Hippocampal formation (tissue), 2 donors: ENCODE measurements around the gene FUT3.
"Not testable (repeated sequence)": the region's sequence is repeated elsewhere in the genome, so short reads cannot be mapped to it uniquely, and the experiment has no call there.

Experiments used
- DNase-seq, 2 donors: peaks; one replicate each; lab custom pipeline; 2025; lab: John Stamatoyannopoulos, UW

FUT3 gene

DNA sequence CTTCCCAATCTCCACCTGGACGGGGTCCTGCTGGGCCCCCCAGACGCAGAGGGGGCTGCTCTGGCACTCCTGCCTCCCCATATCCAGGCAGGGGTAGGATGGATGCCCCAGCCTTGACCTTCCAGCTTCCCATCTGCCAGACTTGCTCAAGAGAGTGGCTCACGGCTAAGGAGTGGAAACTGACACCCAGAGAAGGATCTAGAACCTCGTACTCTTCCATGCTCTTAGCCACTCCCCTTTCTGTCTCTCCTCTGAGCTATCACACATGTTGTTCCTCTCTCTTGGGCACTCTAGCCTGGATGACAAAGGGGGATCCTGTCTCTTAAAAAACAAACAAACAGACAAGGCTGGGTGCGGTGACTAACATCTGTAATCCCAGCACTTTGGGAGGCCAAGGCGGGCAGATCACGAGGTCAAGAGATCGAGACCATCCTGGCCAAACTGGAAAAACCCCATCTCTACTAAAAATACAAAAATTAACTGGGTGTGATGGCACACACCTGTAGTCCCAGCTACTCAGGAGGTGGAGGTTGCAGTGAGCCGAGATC is 31.2 kb upstream of the FUT3 start:
- no peak for DNase-seq

DNA sequence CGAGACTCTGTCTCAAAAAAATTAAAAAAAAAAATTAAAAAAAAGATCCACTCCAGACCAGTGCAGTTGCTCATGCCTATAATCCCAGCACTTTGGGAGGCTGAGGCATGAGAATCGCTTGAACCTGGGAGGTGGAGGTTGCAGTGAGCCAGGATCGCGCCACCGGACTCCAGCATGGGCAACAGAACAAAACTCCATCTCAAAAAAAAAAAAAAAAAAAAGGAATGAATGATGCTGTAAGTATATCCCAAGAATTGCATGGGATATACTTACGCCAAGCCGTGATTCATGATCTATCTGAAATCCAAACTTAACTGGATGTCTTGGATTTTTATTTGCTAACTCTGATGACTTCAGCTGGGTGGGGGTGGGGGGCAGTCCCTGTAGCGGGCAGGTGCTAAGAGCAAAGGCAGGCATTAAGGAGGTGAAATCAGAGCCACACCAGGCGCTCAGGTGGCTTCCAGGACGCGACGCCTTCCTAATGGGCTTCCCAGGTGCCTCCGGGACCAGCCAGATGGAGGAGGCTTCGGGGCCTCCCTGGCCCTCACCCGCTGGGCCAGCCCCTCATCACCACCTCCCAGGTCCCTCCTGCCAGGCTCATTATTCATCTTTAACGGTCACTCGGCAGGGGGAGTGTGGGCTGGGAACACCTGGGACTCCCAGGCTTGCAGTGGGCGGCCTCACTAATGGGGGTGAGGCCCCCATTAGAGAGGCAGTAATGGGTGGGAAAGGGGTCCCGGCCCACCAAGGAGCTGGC is 30.5 kb upstream of the FUT3 start:
- DNase-seq = no peak

DNA sequence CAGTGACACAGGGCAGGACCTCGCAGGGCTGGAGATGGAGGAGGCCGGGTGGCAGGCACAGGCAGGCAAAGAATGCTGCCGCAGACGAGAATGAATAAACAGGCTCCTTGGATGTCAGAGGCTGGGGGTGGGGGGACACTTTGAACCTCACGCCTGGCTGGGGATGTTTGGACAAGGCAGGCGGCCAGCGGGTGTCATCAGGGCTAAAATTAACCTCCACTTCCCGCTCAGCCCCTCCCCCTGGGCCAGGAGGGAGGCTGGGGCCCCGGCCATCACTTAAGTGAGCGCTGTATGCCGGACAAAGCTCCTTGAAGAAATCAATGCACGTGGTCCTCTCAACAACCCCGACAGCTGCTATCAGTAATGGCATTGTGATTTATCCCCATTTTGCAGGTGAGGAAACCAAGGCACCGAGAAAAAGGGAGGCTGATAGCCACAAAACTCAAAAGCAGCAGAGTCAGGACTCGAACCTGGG is 29.4 kb upstream of the FUT3 start:
- DNase-seq = peak in 1 of 2 donors; percentile 24

GRCh38 chr19:5880196-5880595 is 28.9 kb upstream of the FUT3 start:
- DNase-seq = no peak

- no peak for DNase-seq
These were observed 26.6 kb upstream of the FUT3 start for GRCh38 chr19:5877882-5878281.

- DNase-seq = no peak
These were observed 26.2 kb upstream of the FUT3 start for GRCh38 chr19:5877427-5877826.

GRCh38 chr19:5874496-5874895 is 23.2 kb upstream of the FUT3 start:
- DNase-seq = not testable (repeated sequence)

GRCh38 chr19:5873617-5874199 is 22.5 kb upstream of the FUT3 start:
- no peak for DNase-seq

GRCh38 chr19:5870986-5871394 is 19.7 kb upstream of the FUT3 start:
- DNase-seq = no peak

DNA sequence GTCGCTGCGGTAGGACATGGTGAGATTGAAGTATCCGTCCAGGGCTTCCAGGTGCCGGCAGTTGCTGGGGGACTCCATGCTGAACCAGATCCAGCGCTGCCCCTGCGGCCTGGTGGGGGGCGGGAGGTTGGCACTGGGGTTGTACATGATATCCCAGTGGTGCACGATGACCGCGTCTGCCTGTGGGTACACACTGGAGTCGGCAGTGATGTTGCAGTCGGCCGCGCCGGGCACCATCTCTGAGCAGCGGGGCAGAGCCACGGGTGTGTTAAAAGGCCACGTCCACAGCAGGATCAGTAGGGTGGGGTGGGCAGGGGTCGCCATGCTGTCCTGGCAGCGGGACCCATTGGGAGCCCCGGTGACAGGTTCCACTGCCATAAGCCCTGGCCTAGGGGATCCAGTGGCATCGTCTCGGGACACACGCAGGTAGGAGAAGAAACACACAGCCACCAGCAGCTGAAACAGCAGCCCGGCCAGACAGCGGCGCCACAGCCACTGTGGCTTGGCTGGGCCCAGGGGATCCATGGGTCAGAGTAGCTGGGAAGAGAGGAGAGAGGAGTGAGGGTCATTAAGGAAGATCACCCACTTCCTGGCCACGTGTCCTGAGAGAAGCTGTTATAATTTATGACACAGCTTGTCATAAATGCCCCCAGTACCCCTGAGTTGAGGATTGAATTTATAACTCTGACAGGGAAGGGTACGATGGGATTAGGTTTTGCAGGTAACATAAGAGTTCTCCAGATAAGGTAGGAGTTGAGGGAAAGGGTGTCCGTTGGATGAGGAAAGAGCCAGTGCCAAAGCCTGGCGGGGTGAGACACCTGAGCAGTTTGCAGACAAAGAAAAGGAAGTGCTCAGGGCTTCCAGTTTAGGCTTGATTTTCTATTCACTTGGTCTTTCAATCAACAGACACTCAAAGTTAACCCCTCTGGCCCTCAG is 16.2 kb upstream of the FUT3 start:
- DNase-seq = no peak

DNA sequence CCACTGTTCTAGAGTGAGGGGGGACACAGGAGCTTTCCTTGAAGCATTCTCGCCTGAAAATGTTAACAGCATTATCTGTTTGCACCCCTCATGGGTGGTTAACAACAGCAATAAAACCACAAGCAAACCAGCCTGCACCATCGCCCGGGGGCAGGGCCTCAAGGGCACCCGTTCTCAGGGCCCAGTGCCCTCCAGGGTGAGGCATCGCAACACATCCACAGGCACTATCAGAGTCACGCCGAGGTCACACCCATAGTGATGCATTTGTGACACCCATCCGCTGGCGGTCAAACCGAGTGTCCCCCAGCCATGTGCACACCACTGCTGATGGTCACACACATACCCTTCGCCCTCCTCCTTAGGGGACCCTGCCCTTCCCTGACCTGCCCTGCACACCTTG is 14.5 kb upstream of the FUT3 start:
- DNase-seq = no peak

DNA sequence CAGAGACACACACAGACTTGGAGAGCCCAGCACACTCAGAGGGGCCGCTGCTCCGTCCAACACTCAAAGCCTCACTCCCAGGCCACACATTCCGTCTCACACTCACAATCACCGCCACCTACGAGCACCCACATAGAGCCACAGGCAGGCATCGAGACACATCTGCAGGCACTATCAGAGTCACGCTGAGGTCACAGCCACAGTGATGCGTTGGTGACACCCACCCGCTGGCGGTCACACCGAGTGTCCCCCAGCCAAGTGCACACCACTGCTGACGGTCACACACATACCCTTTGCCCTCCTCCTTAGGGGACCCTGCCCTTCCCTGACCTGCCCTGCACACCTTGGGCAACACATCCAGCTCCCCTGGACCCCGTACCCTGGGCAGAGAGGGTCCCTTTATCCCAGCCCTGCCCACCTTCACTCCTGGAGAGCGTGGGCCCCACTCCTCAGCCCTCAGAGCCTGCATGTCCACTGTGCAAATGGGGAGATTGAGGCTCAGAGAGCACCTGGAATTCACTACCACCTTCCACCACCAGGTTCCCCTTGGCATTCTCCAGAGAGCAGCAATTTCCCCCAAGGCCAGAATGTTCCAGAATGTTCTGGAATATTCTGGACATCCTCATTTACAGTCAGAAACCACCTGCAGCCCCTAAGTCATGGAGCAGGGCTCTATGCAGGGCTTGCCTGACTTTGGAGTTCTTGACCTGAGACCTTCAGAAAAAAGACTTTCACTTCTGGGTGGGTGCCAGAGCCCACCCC is 13.7 kb upstream of the FUT3 start:
- no peak for DNase-seq

GRCh38 chr19:5864013-5864720 is 12.9 kb upstream of the FUT3 start:
- DNase-seq = no peak

DNA sequence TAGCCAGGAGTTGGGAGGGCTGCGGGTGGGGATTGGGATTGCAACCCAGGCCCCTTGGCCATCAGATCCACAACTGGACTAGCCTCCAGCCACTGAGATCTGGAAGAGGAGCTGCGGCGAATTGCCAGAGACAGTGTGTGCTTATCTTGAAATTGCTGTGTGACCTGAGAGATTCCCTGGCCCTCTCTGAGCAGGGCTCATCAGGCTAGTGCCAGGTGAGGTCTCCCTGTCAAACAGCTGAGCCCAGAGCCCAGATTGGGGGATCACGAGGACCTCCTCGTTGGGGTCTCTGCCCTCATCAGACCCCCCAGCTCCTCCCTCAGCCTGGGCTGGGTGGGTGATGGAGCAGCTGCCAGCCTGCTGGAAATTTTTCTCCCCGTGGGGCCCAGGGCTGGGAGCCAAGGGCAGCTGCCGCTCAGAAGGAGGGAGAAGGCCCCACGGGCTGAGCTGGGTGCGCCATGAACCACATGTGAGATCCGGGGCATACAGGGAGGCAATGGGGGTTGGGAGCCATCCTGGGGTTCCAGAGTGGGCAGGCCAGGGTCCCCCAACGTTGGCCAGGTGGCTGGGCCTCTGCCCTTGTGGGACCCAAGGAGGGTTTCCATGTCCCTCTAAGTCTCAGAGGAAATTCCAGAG is 11.9 kb upstream of the FUT3 start:
- DNase-seq = no peak

GRCh38 chr19:5857203-5858081 is 6.2 kb upstream of the FUT3 start:
- no peak for DNase-seq

DNA sequence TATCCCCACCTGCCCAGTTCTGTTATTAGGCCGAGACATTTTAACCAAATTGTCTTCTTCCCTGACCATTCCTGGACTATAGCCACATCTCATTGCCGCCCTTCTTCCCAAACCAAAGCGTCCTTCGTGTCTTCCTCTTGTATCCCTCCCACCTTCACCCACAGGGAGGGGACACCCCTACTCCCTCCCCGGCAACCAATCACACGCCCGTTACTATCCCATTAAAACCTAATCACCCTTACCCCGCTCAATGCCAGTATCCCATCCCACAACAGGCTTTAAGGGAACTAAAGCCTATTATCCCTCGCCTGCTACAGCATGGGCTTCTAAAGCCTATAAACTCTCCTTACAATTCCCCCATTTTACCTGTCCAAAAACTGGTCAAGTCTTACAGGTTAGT is 3.9 kb upstream of the FUT3 start:
- DNase-seq = not testable (repeated sequence)

GRCh38 chr19:5854121-5854520 is 2.9 kb upstream of the FUT3 start:
- DNase-seq = not testable (repeated sequence)

- DNase-seq = no peak
These were observed 431 bp downstream of the FUT3 start for GRCh38 chr19:5850743-5851293.

DNA sequence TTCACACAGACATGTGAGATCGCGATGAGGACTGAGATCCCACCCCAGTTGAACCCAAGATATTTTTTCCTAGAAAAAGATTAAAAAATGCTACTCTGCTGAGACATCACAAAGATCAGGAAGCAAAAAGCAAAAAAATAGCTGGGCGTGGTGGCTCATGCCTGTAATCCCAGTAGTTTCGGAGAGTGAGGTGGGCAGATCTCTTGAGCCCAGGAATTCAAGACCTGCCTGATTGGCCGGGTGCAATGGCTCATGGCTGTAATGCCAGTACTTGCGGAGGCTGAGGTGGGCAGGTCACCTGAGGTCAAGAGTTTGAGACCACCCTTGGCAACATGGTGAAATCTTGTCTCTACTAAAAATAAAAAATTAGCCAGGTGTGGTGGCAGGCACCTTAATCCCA is 1.1 kb downstream of the FUT3 start:
- no peak for DNase-seq
